Natural killer cell treated with Interleukin-12 subunit alpha and Interleukin-12 subunit beta and Interleukin-15 and Interleukin-18, amount 100 ng/mL, for 72 hours (primary cell): ENCODE data around the gene TBC1D10B. TPM values are rescaled to one million over a fixed set of nuclear protein-coding genes. Genes with fewer than 3 reads are reported as not detected.

Source experiments
- ATAC-seq, 2 donors: fragments of 150-1000 bp; cut with Tn5 transposase in 1 of 2; sonication (Bioruptor Pico), chemical (Tn5 transposase) in 1 of 2; 2 replicates each; pipeline ENCODE4 v1.10.0; 2021
- DNase-seq: peaks from one replicate; pipeline ENCODE4 v3.0.0; 2022; ENCODE audit warnings: low spot score
- H3K27ac Mint-ChIP-seq, 2 donors: 1 replicate in 1 of 2; 2 replicates in 1 of 2; pipeline ENCODE4 v1.8.0; 2022; ENCODE audit warnings: mixed read lengths in 2 of 2, mild to moderate bottlenecking in 1 of 2, moderate library complexity in 1 of 2
- H3K27me3 Mint-ChIP-seq, 2 donors: 1 replicate in 1 of 2; 2 replicates in 1 of 2; pipeline ENCODE4 v1.8.0; 2022; ENCODE audit warnings: mixed read lengths in 2 of 2
- H3K36me3 Mint-ChIP-seq: one replicate; pipeline ENCODE4 v1.8.0; 2022; ENCODE audit warnings: mixed read lengths
- H3K4me1 Mint-ChIP-seq, 2 donors: 1 replicate in 1 of 2; 2 replicates in 1 of 2; pipeline ENCODE4 v1.8.0; 2022; ENCODE audit warnings: low read depth in 2 of 2, mixed read lengths in 2 of 2, mild to moderate bottlenecking in 1 of 2
- H3K4me3 Mint-ChIP-seq: one replicate; pipeline ENCODE4 v1.8.0; 2022; ENCODE audit warnings: mixed read lengths
- H3K9me3 Mint-ChIP-seq: 2 replicates; pipeline ENCODE4 v1.8.0; 2022; ENCODE audit warnings: mixed read lengths
- total RNA-seq, 2 donors: library from RNA; stranded (reverse); gene quantifications; one replicate each; pipeline ENCODE4 v1.2.3, GENCODE V29; 2022

Gene TBC1D10B
- total RNA-seq, 2 donors from 2014 or later: 64.0 to 99.1 TPM

GRCh38 chr16:30374538-30374937, 4.2 kb upstream of the TBC1D10B start, which contains the start of gene MYL11:
MYL11 (plus strand) TSS chr16:30374802; CDS start chr16:30374858, 56 bp downstream.
- Mint-ChIP-seq H3K27ac (peak within 1 kb of the TSS in 1 of 2 donors; percentile 68), H3K4me1 (peaks cover 29% of the 10 kb centered on the region in 2 donors), H3K27me3 (no peaks in the 10 kb centered on the region), H3K36me3 (no peaks in the 10 kb centered on the region), H3K9me3 (no peaks in the 10 kb centered on the region), H3K4me3 (no peak within 1 kb of the TSS)
- DNase-seq: no peak
- ATAC-seq: no peak

- Mint-ChIP-seq H3K36me3 (no peaks in the 10 kb centered on the region), H3K4me3 (peak overlapping the region; percentile 61), H3K27me3 (no peaks in the 10 kb centered on the region), H3K27ac (peak overlapping the region; percentile 91 to 99), H3K4me1 (peaks cover 34 to 37% of the 10 kb centered on the region in 2 donors), H3K9me3 (no peaks in the 10 kb centered on the region)
- DNase-seq (no peak), ATAC-seq (no peak)
Observed at GRCh38 chr16:30372725-30373124, 2.4 kb upstream of the TBC1D10B start.

DNA sequence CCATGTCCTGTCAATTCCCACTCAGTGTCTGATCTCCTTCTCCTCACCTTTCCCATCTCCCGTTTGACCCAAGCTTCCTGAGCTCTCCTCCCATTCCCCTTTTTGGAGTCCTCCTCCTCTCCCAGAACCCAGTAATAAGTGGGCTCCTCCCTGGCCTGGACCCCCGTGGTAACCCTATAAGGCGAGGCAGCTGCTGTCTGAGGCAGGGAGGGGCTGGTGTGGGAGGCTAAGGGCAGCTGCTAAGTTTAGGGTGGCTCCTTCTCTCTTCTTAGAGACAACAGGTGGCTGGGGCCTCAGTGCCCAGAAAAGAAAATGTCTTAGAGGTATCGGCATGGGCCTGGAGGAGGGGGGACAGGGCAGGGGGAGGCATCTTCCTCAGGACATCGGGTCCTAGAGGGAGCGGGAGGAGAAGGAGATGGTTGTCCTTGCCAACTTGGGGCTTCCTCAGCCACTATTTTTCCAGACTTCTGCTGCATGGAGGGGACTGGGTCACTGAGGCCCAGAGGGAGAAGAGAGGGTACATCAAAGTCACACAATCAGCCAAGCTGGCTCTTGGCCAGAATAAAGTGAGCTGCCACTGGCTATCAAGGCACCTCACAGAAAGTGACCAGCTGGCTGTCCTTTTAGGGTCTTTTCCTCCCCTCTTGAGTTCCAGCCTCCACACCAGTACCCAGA, 1.9 kb upstream of the TBC1D10B start:
- Mint-ChIP-seq H3K36me3 (no peaks in the 10 kb centered on the region), H3K4me1 (peaks cover 34 to 37% of the 10 kb centered on the region in 2 donors), H3K27ac (peak overlapping the region; percentile 91 to 99), H3K27me3 (no peaks in the 10 kb centered on the region), H3K4me3 (peak overlapping the region; percentile 83), H3K9me3 (no peaks in the 10 kb centered on the region)
- DNase-seq (no peak), ATAC-seq (no peak)

- DNase-seq: no peak
- no peaks in the 10 kb centered on the region for H3K27me3 Mint-ChIP-seq
- H3K9me3 Mint-ChIP-seq: no peaks in the 10 kb centered on the region
- peak overlapping the region; percentile 83 for H3K4me3 Mint-ChIP-seq
- H3K4me1 Mint-ChIP-seq: peaks cover 40 to 42% of the 10 kb centered on the region in 2 donors
- H3K36me3 Mint-ChIP-seq: no peaks in the 10 kb centered on the region
- no peak for ATAC-seq
- peak overlapping the region; percentile 91 to 99 for H3K27ac Mint-ChIP-seq
Observed at GRCh38 chr16:30371248-30371816, 1.0 kb upstream of the TBC1D10B start.

DNA sequence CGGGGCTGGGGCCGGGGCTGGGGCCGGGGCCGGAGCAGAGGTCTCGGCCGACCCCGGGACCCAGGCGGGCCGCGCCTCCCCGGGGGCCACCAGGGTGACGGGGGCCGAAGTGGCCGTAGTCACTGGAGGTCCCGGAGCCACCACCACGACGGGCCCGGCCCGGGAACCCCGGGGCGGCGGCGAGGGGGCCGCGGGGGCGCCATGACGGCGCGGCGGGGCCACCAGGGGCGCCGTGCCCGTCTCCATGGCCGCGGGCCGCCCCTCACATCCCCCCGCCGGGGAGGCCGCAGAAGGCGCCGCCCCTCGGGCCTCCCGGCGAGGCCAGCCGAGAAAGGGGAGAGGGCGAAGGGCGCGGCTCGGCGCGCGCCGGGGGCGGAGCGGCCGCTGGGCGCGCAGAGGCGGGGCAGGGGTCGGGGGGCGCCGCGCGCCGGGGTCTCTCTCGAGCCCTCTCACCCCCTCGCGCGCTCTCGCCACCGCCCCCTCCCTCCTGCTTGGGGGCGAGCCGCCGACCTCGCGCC, 297 bp downstream of the TBC1D10B start:
- peak overlapping the region; percentile 83 for H3K4me3 Mint-ChIP-seq
- peaks cover 49% of the 10 kb centered on the region in 2 donors for H3K4me1 Mint-ChIP-seq
- DNase-seq (no peak), ATAC-seq (peak in 1 of 2 donors; percentile 3)
- H3K9me3 Mint-ChIP-seq: no peaks in the 10 kb centered on the region
- H3K27me3 Mint-ChIP-seq: no peaks in the 10 kb centered on the region
- H3K27ac Mint-ChIP-seq: peak overlapping the region; percentile 91 to 99
- no peaks in the 10 kb centered on the region for H3K36me3 Mint-ChIP-seq

DNA sequence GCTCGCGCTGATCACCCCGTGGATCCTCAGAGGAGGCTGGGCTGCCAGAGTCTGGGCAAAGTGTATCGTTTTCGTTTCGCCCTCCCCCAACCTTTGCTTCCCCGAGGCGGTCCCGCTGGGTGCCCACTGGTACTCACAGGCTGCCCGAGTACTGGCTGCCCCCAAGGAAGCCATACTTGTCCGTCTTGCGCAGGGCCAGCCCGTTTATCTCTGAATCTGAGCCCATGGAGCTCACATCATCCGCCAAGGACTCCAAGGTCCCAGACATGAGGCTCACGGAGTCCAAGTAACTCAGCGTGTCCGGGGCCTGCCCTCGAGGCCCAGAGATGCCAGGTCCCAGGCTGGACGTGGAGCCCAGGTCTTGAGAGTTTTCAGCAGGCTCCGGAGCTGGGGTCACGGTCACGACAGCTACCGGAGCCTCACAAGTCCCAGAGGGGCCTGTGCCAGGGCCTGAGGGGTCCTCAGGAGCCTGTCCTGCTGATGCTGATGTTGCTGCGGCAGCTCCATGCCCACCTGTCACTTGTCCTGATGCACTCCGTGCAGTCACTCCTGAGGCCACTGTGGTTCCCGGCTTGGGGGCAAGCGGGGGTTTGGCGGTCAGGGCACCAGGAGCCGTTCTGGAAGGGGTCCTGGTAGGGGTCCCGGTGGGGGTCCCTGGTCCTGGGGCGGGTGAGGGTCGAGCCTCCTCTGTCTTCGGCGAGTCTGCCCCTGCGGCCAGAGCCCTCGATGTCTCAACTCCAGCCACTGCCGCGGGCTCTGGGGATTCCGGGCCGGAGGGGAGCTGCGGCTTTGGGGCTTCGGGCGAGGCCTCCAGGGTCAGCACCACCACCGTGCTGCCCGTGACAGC, 980 bp downstream of the TBC1D10B start:
- Mint-ChIP-seq H3K36me3 (no peaks in the 10 kb centered on the region), H3K9me3 (no peaks in the 10 kb centered on the region), H3K4me1 (peaks cover 49 to 50% of the 10 kb centered on the region in 2 donors), H3K27me3 (no peaks in the 10 kb centered on the region), H3K27ac (peak overlapping the region; percentile 43 to 79), H3K4me3 (peak overlapping the region; percentile 90)
- no peak for DNase-seq
- no peak for ATAC-seq

- DNase-seq (no peak), ATAC-seq (no peak)
- Mint-ChIP-seq H3K4me1 (peaks cover 49 to 50% of the 10 kb centered on the region in 2 donors), H3K36me3 (no peaks in the 10 kb centered on the region), H3K4me3 (peak overlapping the region; percentile 90), H3K9me3 (no peaks in the 10 kb centered on the region), H3K27ac (peak overlapping the region; percentile 43 to 79), H3K27me3 (no peaks in the 10 kb centered on the region)
Observed at GRCh38 chr16:30368792-30369090, 1.6 kb downstream of the TBC1D10B start.

DNA sequence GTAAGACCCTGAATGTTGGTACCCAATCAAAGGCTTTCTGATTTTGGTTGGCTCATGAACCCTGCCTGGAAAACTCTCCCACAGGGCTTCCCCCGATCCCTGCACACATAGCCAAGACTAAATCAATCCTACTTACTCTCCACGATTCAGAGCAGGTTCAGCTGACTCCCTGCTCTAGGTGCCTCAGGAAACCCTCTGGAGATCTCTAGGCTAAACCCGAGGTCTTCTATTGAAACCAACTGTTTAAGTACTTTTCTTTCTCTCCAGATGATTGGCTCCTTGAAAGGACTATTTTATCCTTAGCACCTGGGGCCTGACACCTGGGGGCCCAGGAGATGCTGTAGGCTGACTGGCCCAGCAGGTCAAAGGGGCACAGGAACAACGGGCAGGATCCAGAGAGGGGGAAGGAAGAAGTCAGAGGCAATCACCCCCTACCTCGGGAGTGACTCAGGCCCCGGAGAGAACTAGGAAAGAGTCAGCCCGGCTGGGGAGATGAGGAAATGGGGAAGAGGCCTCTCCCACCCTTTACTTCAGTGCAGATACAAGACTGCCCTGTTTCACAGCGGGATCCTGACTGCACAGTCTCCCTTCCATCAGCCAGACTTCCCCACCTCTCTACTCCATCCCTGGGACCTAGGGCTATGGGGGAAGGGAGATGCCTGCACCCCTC, 2.0 kb downstream of the TBC1D10B start:
- DNase-seq (no peak), ATAC-seq (no peak)
- H3K27me3 Mint-ChIP-seq: no peaks in the 10 kb centered on the region
- peaks cover 2% of the 10 kb centered on the region for H3K36me3 Mint-ChIP-seq
- H3K4me3 Mint-ChIP-seq: peak overlapping the region; percentile 90
- H3K4me1 Mint-ChIP-seq: peaks cover 50 to 52% of the 10 kb centered on the region in 2 donors
- H3K27ac Mint-ChIP-seq: peak overlapping the region; percentile 43 to 79
- H3K9me3 Mint-ChIP-seq: no peaks in the 10 kb centered on the region

DNA sequence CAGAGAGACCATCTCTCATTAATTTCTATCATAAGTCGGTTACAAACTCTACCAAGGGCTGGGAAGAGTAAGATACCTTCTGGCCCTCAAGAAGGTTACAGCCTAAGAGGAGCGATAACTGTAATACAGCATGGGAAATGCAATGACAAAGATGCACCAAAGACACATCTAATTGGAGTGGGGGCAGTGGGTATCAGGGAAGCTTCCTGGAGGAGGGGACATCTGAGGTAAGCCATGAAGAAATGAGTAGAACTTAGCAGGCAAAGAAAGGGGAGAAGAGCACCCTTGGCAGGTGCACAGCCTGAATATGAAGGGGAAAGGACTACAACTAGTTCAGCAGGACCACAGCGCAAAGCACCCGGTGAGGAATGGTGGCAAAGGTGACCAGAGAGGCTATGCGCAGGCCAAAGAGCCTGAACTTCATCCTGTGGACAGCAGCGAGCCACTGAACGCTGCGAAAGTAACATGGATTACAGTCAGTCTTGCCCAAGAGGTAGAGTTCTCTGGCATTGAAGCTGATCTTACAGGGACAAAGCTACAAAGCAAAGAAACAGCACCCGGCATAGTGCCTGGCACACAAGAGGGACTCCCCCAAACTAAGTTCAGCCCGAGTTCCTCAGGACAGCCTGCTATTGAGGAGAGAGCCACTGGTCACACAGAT, 2.8 kb downstream of the TBC1D10B start:
- no peaks in the 10 kb centered on the region for H3K9me3 Mint-ChIP-seq
- DNase-seq (no peak), ATAC-seq (no peak)
- no peaks in the 10 kb centered on the region for H3K27me3 Mint-ChIP-seq
- H3K4me1 Mint-ChIP-seq: peaks cover 49 to 58% of the 10 kb centered on the region in 2 donors
- peak overlapping the region; percentile 90 for H3K4me3 Mint-ChIP-seq
- H3K27ac Mint-ChIP-seq: peak overlapping the region; percentile 19 to 79
- H3K36me3 Mint-ChIP-seq: peaks cover 10% of the 10 kb centered on the region

DNA sequence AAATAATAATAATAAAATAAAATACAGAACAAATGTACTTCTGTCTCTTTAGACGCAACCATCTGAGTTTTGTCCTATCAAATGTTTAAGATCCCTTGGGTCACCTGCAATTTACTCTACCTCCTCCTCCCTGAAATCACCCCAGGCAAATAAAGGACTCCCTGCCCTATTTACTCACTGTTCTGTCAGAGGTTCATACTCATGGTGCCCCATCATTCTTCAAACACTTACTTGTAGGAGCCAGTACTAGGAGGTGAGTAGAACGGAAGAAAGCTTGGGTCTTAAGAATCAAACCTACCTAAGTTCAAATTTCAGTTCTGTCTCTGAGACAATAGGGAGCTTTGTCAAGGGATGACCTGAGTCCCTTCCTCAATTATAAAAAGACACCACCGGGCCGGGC, 3.8 kb downstream of the TBC1D10B start:
- no peaks in the 10 kb centered on the region for H3K27me3 Mint-ChIP-seq
- peaks cover 46 to 55% of the 10 kb centered on the region in 2 donors for H3K4me1 Mint-ChIP-seq
- peak overlapping the region; percentile 90 for H3K4me3 Mint-ChIP-seq
- no peaks in the 10 kb centered on the region for H3K9me3 Mint-ChIP-seq
- no peak for ATAC-seq
- H3K36me3 Mint-ChIP-seq: peaks cover 14% of the 10 kb centered on the region
- DNase-seq: no peak
- H3K27ac Mint-ChIP-seq: peak overlapping the region; percentile 19 to 79

DNA sequence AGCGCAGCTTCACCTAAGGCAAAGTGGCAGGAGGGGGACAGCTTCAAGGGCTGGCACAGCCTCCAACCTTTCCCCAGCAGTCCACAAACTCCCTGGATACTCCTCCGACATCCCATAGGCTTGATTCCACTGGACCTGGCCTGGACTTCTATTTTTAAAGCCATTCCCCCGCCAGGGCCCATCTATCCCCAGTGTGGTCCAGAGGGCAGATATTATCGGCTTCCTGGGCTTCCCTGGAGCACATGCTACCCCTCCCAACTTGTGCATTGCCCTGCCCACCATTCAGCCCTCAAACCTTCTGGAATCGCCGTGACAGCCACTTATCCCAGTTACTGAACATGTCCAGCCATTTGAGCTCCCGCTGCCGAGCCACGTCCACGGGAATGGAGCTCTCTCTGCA, 5.1 kb downstream of the TBC1D10B start:
- no peaks in the 10 kb centered on the region for H3K27me3 Mint-ChIP-seq
- H3K4me1 Mint-ChIP-seq: peaks cover 50 to 53% of the 10 kb centered on the region in 2 donors
- H3K4me3 Mint-ChIP-seq: no peak overlapping the region
- no peaks in the 10 kb centered on the region for H3K9me3 Mint-ChIP-seq
- no peak for DNase-seq
- H3K36me3 Mint-ChIP-seq: peaks cover 14% of the 10 kb centered on the region
- peak overlapping the region; percentile 7 to 12 for H3K27ac Mint-ChIP-seq
- ATAC-seq: no peak

GRCh38 chr16:30361180-30361579, 9.1 kb downstream of the TBC1D10B start:
- no peak for DNase-seq
- no peaks in the 10 kb centered on the region for H3K27me3 Mint-ChIP-seq
- no peak for ATAC-seq
- peaks cover 14% of the 10 kb centered on the region for H3K36me3 Mint-ChIP-seq
- peaks cover 31 to 34% of the 10 kb centered on the region in 2 donors for H3K4me1 Mint-ChIP-seq
- no peaks in the 10 kb centered on the region for H3K9me3 Mint-ChIP-seq
- no peak overlapping the region for H3K4me3 Mint-ChIP-seq
- peak overlapping the region in 1 of 2 donors; percentile 4 for H3K27ac Mint-ChIP-seq

DNA sequence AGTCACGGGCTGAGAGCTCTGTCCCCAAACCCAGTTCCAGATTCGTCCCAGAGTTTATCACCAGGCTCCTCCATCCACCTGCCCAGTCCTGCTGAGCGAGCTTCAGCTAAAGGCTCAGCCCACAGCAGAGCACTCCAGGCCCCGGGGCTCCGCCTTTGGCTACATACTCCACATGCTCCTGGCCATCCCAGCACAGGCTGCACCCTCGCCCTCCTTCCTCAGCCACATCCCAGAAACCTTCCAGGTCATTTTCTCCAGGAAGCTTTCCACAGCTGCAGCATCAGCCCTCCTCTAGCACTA, 10.5 kb downstream of the TBC1D10B start:
- Mint-ChIP-seq H3K27ac (no peak overlapping the region), H3K4me3 (no peak overlapping the region), H3K36me3 (peaks cover 14% of the 10 kb centered on the region), H3K9me3 (no peaks in the 10 kb centered on the region), H3K27me3 (no peaks in the 10 kb centered on the region), H3K4me1 (peaks cover 30 to 36% of the 10 kb centered on the region in 2 donors)
- ATAC-seq: no peak
- no peak for DNase-seq
